GM13977 (cell line): ENCODE measurements around the gene MALRD1.

ENCODE experiments used
- DNase-seq: peaks from one replicate; pipeline ENCODE4 v3.0.0; 2012; ENCODE audit warnings: low spot score
- CTCF ChIP-seq: IDR thresholded peaks from 2 replicates; pipeline ENCODE4 v1.5.1; 2012; ENCODE audit warnings: mild to moderate bottlenecking, control low read depth; ENCODE audit not compliant: insufficient read depth; ENCODE audit errors: extremely low read depth, missing control alignments
- in situ Hi-C: fragments of 300-500 bp; cut with MboI; formaldehyde crosslinking; loops from one replicate; pipeline ENCODE4 v1.12.0; 2022; ENCODE audit warnings: low sequenced_read_pairs, low pct_unique_long_range_greater_than_20kb, mixed read lengths, inconsistent platforms; ENCODE audit not compliant: unreplicated experiment

The MALRD1 gene

DNA sequence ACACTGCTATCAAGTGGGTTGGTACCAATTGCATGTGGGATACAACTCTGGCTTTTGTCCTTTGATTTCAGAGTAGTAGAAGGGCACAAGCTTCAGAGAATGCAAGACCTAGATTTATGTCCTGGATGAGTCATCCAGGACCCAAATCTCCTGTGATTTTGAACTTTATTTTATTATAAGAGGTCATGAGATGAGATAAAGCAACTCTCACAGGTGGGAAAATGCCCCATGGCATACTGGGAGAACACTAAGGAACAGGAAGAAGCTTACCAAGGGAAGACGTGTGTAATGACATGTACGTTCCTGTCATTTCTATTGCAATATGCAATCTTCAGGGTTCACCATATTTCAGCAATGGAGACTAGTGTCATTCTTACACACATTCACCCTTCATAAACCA lies 966 bp downstream of the MALRD1 start:
- in situ Hi-C loops: no loop called here
- TF ChIP-seq CTCF: no peak

GRCh38 chr10:19054289-19054835 lies 5.8 kb downstream of the MALRD1 start:
- DNase-seq: no peak
- in situ Hi-C loops: no loop called here
- no peak for TF ChIP-seq CTCF

More for the DNA sequence above, 966 bp downstream of the MALRD1 start:
- DNase-seq: no peak

- DNase-seq: no peak
- in situ Hi-C loops: no loop called here
- no peak for TF ChIP-seq CTCF
These were observed 9.4 kb downstream of the MALRD1 start for GRCh38 chr10:19058046-19058445.

DNA sequence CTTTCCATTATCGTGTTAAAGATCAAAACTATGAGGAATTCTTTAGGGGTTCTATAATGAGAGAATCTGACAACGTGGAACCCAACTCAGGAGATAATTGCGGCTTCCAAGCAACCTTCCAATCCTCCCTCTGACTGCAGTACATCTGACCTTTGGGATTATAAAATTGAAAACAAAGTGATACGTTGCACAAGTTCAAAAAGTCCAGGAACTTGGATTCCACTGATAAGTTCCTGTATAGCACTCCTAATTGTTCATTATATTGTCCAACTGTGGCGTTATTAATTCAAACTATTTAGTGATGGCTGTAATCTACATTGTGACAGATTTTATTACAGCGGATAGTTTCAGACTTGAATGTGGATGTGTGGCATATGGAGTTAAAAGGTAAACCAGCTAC lies 15.4 kb downstream of the MALRD1 start:
- DNase-seq: no peak
- in situ Hi-C loops: no loop called here
- TF ChIP-seq CTCF: no peak

- in situ Hi-C loops: no loop called here
- no peak for DNase-seq
- no peak for TF ChIP-seq CTCF
These were observed 23.3 kb downstream of the MALRD1 start for GRCh38 chr10:19071946-19072345.

GRCh38 chr10:19077276-19077675 lies 28.7 kb downstream of the MALRD1 start:
- DNase-seq: no peak
- TF ChIP-seq CTCF: no peak
- in situ Hi-C loops: no loop called here
